K562 (cell line): Measurements from ENCODE around the gene IDI2. TPM values are rescaled to one million over a fixed set of nuclear protein-coding genes. Genes with fewer than 3 reads are reported as not detected.
A peak's percentile ranks its signal among the peaks of the same experiment; 100 is the strongest.

Experiments used
- CAMTA2 ChIP-seq: fragments of 250-450 bp; sonication (Bioruptor Pico); conservative IDR thresholded peaks from 2 replicates; pipeline ENCODE4 v1.5.1; 2022
- DEAF1 ChIP-seq: fragments of 450-650 bp; formaldehyde crosslinking; IDR thresholded peaks from 2 replicates; pipeline ENCODE4 v1.4.0; 2020; ENCODE audit warnings: mild to moderate bottlenecking, moderate library complexity
- ELF1 ChIP-seq: fragments of 200-800 bp; sonication (Bioruptor generic); IDR thresholded peaks from 2 replicates; pipeline ENCODE4 v1.6.1; 2016; ENCODE audit warnings: missing genetic modification characterization, missing compliant biosample characterization
- HDGF ChIP-seq: fragments of 450-650 bp; IDR thresholded peaks from 2 replicates; pipeline ENCODE4 v1.6.1; 2016
- HLTF ChIP-seq: fragments of 450-650 bp; IDR thresholded peaks from 2 replicates; pipeline ENCODE4 v1.6.1; 2016
- HMGN3 ChIP-seq: IDR thresholded peaks from 2 replicates; pipeline ENCODE4 v1.6.1; 2011; ENCODE audit warnings: borderline replicate concordance, low read depth, mild to moderate bottlenecking, mixed read lengths, low read length; ENCODE audit not compliant: insufficient read length; ENCODE audit errors: extremely low read depth
- NRF1 ChIP-seq, 2 experiments: fragments of 450-650 bp; IDR thresholded peaks in 1 of 2; conservative IDR thresholded peaks in 1 of 2; 2 replicates each; pipeline ENCODE4 v1.6.1; 2014; ENCODE audit warnings: mild to moderate bottlenecking in 2 of 2
- PBX2 ChIP-seq, 2 experiments: IDR thresholded peaks in 1 of 2; conservative IDR thresholded peaks in 1 of 2; 2 replicates each; pipeline ENCODE4 v1.6.1; 2016; ENCODE audit warnings: low read depth in 2 of 2, mild to moderate bottlenecking in 1 of 2, missing compliant biosample characterization in 1 of 2, missing genetic modification characterization in 1 of 2, moderate library complexity in 1 of 2
- SAFB2 ChIP-seq: fragments of 200-400 bp; formaldehyde crosslinking; IDR thresholded peaks from 2 replicates; pipeline ENCODE4 v1.6.1; 2018; ENCODE audit warnings: borderline replicate concordance, low read length, low read depth, moderate library complexity; ENCODE audit not compliant: severe bottlenecking
- SPI1 ChIP-seq: IDR thresholded peaks from 2 replicates; pipeline ENCODE4 v1.6.1; 2011; ENCODE audit warnings: low read depth, low read length, control low read depth, borderline replicate concordance
- TAL1 ChIP-seq: fragments of 450-650 bp; IDR thresholded peaks from 2 replicates; pipeline ENCODE4 v1.6.1; 2016; ENCODE audit warnings: mild to moderate bottlenecking
- TARDBP ChIP-seq: fragments of 450-650 bp; IDR thresholded peaks from 2 replicates; pipeline ENCODE4 v1.6.1; 2016
- YY1 ChIP-seq, 3 experiments: IDR thresholded peaks; 2 replicates each; pipeline ENCODE4 v1.6.1; 2011; ENCODE audit warnings: low read length in 2 of 3, mild to moderate bottlenecking in 2 of 3, moderate library complexity in 2 of 3, borderline replicate concordance in 1 of 3, control low read depth in 1 of 3, low read depth in 1 of 3; ENCODE audit not compliant: insufficient read depth in 3 of 3, insufficient replicate concordance in 2 of 3, control insufficient read depth in 1 of 3, insufficient read length in 1 of 3; ENCODE audit errors: extremely low read depth in 1 of 3
- polyA plus RNA-seq, 8 experiments: library from polyadenylated mRNA; depleted of rRNA in 4 of 8; stranded (reverse) in 5 of 8; unstranded in 3 of 8; fragments of >200 nt; fragmentation: Nextera tagmentation in 2 of 8; fragmentation: Illumina TruSeq in 1 of 8; extraction: Ambion mirVana in 2 of 8; extraction: Trizol in 1 of 8; gene quantifications; 2 replicates each; pipeline versions ENCODE4 v1.2.1 to v1.2.3, GENCODE V29; 2011 to 2014; ENCODE audit warnings: inconsistent platforms in 1 of 8, missing spikeins in 1 of 8
- total RNA-seq, 7 experiments: library from RNA; depleted of rRNA in 6 of 7; stranded (reverse); fragments of >200 nt in 6 of 7; fragmentation: Illumina TruSeq in 2 of 7; extraction: Trizol in 2 of 7; gene quantifications; 2 replicates each; pipeline versions ENCODE4 v1.2.1 to v1.2.3, GENCODE V29; 2011 to 2021; ENCODE audit warnings: low replicate concordance in 1 of 7
- TF ChIP-seq, protein P1 (sequence below): sonication (generic); formaldehyde crosslinking; IDR thresholded peaks from 2 replicates; pipeline ENCODE4 v1.8.0; 2022; ENCODE audit warnings: missing genetic modification reagents, mild to moderate bottlenecking, borderline replicate concordance
- TF ChIP-seq, protein P2 (sequence below): sonication (generic); formaldehyde crosslinking; IDR thresholded peaks from 2 replicates; pipeline ENCODE4 v1.8.0; 2022; ENCODE audit warnings: mild to moderate bottlenecking, low read depth, missing genetic modification reagents

IDI2 gene
- total and polyA plus RNA-seq, 9 of the 15 experiments (the other 6 are each of a cell fraction or from before 2014, with no cell fraction given), result not detected

DNA sequence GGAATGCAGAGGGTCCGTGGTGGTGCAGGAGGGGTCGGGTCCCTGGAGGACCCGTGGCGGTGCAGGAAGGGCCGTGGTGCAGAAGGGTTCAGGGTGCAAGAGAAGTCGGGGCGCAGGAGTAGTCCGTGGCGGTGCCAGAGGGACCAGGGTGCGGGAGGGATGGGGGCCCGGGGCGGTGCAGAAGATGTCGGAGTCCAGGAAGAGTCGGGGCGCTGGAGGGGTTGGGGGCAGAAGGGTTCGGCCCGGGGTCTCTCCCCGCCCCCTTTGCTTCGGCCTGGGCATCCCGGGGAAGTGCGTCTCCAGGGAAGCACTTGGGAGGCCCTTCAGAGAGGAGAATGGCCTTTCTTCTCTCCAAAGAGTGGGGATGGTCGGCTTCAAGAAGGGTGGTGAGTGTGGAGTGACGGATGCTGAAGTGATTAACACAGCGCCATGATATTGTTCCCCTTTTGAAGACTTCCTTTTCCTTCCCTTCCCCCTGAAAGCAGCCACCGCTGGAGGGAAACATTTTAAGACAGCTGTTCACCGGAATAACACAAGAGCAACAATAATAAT lies 31.5 kb upstream of the IDI2 start (continued):
- TF ChIP-seq, protein P1, sequence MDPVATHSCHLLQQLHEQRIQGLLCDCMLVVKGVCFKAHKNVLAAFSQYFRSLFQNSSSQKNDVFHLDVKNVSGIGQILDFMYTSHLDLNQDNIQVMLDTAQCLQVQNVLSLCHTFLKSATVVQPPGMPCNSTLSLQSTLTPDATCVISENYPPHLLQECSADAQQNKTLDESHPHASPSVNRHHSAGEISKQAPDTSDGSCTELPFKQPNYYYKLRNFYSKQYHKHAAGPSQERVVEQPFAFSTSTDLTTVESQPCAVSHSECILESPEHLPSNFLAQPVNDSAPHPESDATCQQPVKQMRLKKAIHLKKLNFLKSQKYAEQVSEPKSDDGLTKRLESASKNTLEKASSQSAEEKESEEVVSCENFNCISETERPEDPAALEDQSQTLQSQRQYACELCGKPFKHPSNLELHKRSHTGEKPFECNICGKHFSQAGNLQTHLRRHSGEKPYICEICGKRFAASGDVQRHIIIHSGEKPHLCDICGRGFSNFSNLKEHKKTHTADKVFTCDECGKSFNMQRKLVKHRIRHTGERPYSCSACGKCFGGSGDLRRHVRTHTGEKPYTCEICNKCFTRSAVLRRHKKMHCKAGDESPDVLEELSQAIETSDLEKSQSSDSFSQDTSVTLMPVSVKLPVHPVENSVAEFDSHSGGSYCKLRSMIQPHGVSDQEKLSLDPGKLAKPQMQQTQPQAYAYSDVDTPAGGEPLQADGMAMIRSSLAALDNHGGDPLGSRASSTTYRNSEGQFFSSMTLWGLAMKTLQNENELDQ (CRISPR knock-in tag), result no peak
- no peak for TF ChIP-seq NRF1 (conservative IDR thresholded peaks at IDR 0.05 in 1 of 2, IDR thresholded peaks at IDR 0.05 in 1 of 2)
- no peak for TF ChIP-seq DEAF1 (CRISPR knock-in tag)
- no peak for TF ChIP-seq HDGF
- no peak for TF ChIP-seq TAL1
- TF ChIP-seq SAFB2, result no peak
- no peak for TF ChIP-seq PBX2 (CRISPR knock-in tag; IDR thresholded peaks at IDR 0.05; ENCODE audit: low read depth)
- peak; percentile 28; the same call in 1 of the 2 replicates for TF ChIP-seq PBX2 (tag; conservative IDR thresholded peaks at IDR 0.05; ENCODE audit: low read depth)
- TF ChIP-seq CAMTA2 (CRISPR knock-in tag), result no peak
- TF ChIP-seq YY1 (IDR thresholded peaks at IDR 0.05; ENCODE audit: borderline replicate concordance in 1 of 3, control insufficient read depth in 1 of 3, extremely low read depth in 1 of 3, insufficient read depth in 3 of 3, insufficient read length in 1 of 3, insufficient replicate concordance in 2 of 3, low read depth in 1 of 3, low read length in 2 of 3), result peak in 1 of 3 experiments; percentile 71
- no peak for TF ChIP-seq TARDBP
- peak; percentile 68; the same call in 1 of the 2 replicates for TF ChIP-seq SPI1
- TF ChIP-seq HLTF, result no peak
- no peak for TF ChIP-seq HMGN3
- no peak for TF ChIP-seq ELF1 (tag)
- TF ChIP-seq, protein P2, sequence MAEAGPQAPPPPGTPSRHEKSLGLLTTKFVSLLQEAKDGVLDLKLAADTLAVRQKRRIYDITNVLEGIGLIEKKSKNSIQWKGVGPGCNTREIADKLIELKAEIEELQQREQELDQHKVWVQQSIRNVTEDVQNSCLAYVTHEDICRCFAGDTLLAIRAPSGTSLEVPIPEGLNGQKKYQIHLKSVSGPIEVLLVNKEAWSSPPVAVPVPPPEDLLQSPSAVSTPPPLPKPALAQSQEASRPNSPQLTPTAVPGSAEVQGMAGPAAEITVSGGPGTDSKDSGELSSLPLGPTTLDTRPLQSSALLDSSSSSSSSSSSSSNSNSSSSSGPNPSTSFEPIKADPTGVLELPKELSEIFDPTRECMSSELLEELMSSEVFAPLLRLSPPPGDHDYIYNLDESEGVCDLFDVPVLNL (CRISPR knock-in tag), result no peak
